Sigmoid colon (tissue), 7 donors: ENCODE data around the gene AGTR1. TPM values are rescaled to one million over a fixed set of nuclear protein-coding genes. Genes with fewer than 3 reads are reported as not detected.

Source experiments
- DNase-seq: peaks from one replicate; pipeline ENCODE4 v3.0.0-alpha.2; 2019
- H3K27ac ChIP-seq, 4 donors: fragments of 200-600 bp; sonication (generic); one replicate each; pipeline ENCODE4 v1.5.1; 2016 to 2019; ENCODE audit warnings: mild to moderate bottlenecking in 1 of 4
- H3K27me3 ChIP-seq, 3 donors: fragments of 200-600 bp; sonication (generic); one replicate each; pipeline ENCODE4 v1.5.1; 2019; ENCODE audit warnings: mild to moderate bottlenecking in 1 of 3
- H3K36me3 ChIP-seq, 4 donors: fragments of 200-600 bp; sonication (generic); one replicate each; pipeline ENCODE4 v1.5.1; 2016 to 2019
- H3K4me1 ChIP-seq, 4 donors: fragments of 200-600 bp; sonication (generic); one replicate each; pipeline ENCODE4 v1.5.1; 2017 to 2019
- H3K4me3 ChIP-seq, 4 donors: fragments of 200-600 bp; sonication (generic); one replicate each; pipeline ENCODE4 v1.5.1; 2017 to 2019; ENCODE audit warnings: mild to moderate bottlenecking in 2 of 4, moderate library complexity in 1 of 4
- H3K9me3 ChIP-seq, 4 donors: fragments of 200-600 bp in 3 of 4; sonication (generic) in 3 of 4; one replicate each; pipeline versions ENCODE4 v1.5.1 to v1.6.1; 2013 to 2019
- EP300 ChIP-seq, 4 donors: sonication (generic); formaldehyde crosslinking; IDR thresholded peaks; one replicate each; pipeline ENCODE4 v1.6.1; 2017; ENCODE audit warnings: antibody characterized with exemption in 4 of 4
- POLR2A ChIP-seq, 2 donors: fragments of 450-650 bp; IDR thresholded peaks; one replicate each; pipeline ENCODE4 v1.6.1; 2016; ENCODE audit warnings: antibody characterized with exemption in 2 of 2, mild to moderate bottlenecking in 2 of 2, moderate library complexity in 2 of 2
- POLR2AphosphoS5 ChIP-seq, 4 donors: sonication (generic); formaldehyde crosslinking; IDR thresholded peaks; one replicate each; pipeline ENCODE4 v1.6.1; 2017; ENCODE audit warnings: antibody characterized with exemption in 4 of 4
- WGBS, 2 donors: extraction: QIAGEN DNeasy Blood & Tissue Kit; methylation state at CpG; one replicate each; pipeline ENCODE4 v1.1.7; 2013; 5-methylcytosine and 5-hydroxymethylcytosine counted together
- intact Hi-C: fragments of 100-400 bp; cut with DNase I; formaldehyde crosslinking; loops from one replicate; pipeline ENCODE4 v1.15.1; 2023
- polyA plus RNA-seq, 3 donors: library from polyadenylated mRNA; stranded (reverse); fragments of 200-250 nt; gene quantifications; one replicate each; pipeline ENCODE4 v1.2.3, GENCODE V29; 2013
- total RNA-seq, 4 donors: library from RNA; depleted of rRNA; stranded (reverse); fragments of >200 nt; gene quantifications; one replicate each; pipeline ENCODE4 v1.1.0, GENCODE V29; 2016
- TF ChIP-seq, protein P1 (sequence below), 4 experiments: fragments of 450-650 bp in 3 of 4; fragments of 200-600 bp in 1 of 4; IDR thresholded peaks; one replicate each; pipeline ENCODE4 v1.5.1; 2016 to 2019; ENCODE audit warnings: antibody characterized with exemption in 4 of 4, mild to moderate bottlenecking in 3 of 4, moderate library complexity in 2 of 4
- donor health status: healthy with polysubstance abuse.
- donor health status: Bipolar disorder and iron deficiency.
- donor health status: healthy.

Gene AGTR1
- total and polyA plus RNA-seq, 7 donors, result 1.2 to 77.8 (median 43.6) TPM; not detected in 1

DNA sequence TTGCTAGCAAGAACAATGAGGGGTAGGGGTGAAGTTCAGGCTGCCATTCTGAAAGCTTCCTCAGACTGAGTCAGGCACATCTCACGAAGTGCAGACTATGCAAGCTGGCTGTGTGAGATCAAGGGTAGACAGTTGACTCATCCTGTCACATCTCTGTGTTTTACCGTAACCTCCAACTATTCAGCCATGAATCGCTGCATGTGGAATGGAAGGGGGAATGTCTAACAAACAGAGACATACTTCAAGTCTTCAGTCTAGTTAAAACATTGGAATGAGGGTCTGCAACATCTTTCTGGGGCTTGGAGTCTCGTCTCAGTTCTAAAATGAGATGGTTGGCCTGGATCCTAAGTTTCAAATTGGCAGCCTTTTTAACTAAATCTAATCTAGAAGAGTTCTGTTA lies 25.9 kb downstream of the AGTR1 start:
- intact Hi-C loops, result no loop called here
- H3K4me1 ChIP-seq, result peaks cover 0 to 52% (median 32%) of the 10 kb centered on the region in 4 donors

DNA sequence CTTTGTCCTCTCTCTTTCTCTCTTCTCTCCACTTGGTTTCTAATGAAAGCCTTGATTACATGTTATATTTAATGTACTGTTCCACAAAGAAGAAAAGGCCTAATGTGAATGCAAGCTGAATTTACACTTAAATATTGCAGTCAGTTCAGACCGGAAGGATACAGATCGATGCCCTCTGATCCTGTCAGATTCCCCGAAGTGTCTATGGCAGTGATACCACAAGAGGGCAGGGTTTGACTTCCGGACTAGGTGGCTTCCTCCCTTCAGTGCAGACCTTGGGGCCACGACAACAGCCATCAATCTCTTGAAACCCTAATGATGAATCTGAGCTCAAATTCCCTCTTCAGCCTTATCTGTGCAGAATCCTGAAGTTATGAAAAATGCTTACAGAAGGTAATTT lies 29.5 kb downstream of the AGTR1 start:
- Histone ChIP-seq H3K27ac (peak overlapping the region in 2 of 4 donors; percentile 2 to 5), H3K9me3 (no peaks in the 10 kb centered on the region), H3K36me3 (no peaks in the 10 kb centered on the region), H3K27me3 (no peaks in the 10 kb centered on the region), H3K4me1 (peaks cover 0 to 60% (median 37%) of the 10 kb centered on the region in 4 donors), H3K4me3 (no peak overlapping the region)
- intact Hi-C loops, result no loop called here
- DNase-seq, result no peak
- WGBS, 2 donors, result 13 to 32% methylated on average over 5 of the region's 5 CpGs
- TF ChIP-seq POLR2A (IDR thresholded peaks at IDR 0.05) (no peak), EP300 (IDR thresholded peaks at IDR 0.05) (no peak), POLR2AphosphoS5 (IDR thresholded peaks at IDR 0.05) (no peak)

More for the DNA sequence above, 25.9 kb downstream of the AGTR1 start:
- Histone ChIP-seq H3K9me3 (no peaks in the 10 kb centered on the region), H3K4me3 (no peak overlapping the region), H3K27me3 (no peaks in the 10 kb centered on the region), H3K36me3 (no peaks in the 10 kb centered on the region), H3K27ac (peak overlapping the region in 2 of 4 donors; percentile 21 to 37)
- 76 to 77% methylated on average over 4 of the region's 4 CpGs for WGBS, 2 donors
- no peak for DNase-seq
- TF ChIP-seq EP300 (IDR thresholded peaks at IDR 0.05) (no peak), POLR2AphosphoS5 (IDR thresholded peaks at IDR 0.05) (peak in 1 of 4 donors; percentile 38), POLR2A (IDR thresholded peaks at IDR 0.05) (no peak)
- TF ChIP-seq, protein P1, sequence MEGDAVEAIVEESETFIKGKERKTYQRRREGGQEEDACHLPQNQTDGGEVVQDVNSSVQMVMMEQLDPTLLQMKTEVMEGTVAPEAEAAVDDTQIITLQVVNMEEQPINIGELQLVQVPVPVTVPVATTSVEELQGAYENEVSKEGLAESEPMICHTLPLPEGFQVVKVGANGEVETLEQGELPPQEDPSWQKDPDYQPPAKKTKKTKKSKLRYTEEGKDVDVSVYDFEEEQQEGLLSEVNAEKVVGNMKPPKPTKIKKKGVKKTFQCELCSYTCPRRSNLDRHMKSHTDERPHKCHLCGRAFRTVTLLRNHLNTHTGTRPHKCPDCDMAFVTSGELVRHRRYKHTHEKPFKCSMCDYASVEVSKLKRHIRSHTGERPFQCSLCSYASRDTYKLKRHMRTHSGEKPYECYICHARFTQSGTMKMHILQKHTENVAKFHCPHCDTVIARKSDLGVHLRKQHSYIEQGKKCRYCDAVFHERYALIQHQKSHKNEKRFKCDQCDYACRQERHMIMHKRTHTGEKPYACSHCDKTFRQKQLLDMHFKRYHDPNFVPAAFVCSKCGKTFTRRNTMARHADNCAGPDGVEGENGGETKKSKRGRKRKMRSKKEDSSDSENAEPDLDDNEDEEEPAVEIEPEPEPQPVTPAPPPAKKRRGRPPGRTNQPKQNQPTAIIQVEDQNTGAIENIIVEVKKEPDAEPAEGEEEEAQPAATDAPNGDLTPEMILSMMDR (IDR thresholded peaks at IDR 0.05), result no peak

DNA sequence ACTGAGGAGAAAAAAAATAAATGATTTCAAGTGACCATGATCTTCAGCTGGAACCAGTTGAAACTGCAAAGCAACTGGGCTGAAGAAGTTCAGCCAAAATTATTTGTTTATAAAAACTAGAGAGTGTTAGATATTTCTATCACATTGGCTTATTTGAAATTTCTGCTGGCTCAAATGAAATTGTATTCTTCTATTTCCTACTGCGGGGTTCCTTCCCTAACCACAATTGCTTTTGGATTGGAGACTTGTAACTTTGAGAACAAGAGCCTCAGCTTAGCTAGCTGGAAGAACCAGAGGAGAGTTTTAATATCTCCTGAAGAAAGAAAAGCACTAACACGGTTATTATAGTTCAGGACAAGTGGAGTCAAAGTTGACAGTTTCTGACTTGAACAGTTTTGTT lies 31.1 kb downstream of the AGTR1 start:
- 35 to 41% methylated on average over 2 of the region's 2 CpGs for WGBS, 2 donors
- DNase-seq, result no peak
- H3K27ac ChIP-seq, result peak overlapping the region in 3 of 4 donors; percentile 47 to 71 (median 55)
- intact Hi-C loops, result no loop called here
- H3K27me3 ChIP-seq, result no peaks in the 10 kb centered on the region
- no peaks in the 10 kb centered on the region for H3K36me3 ChIP-seq
- H3K4me1 ChIP-seq, result peaks cover 0 to 50% (median 35%) of the 10 kb centered on the region in 4 donors
- no peak for TF ChIP-seq POLR2AphosphoS5 (IDR thresholded peaks at IDR 0.05)
- TF ChIP-seq POLR2A (IDR thresholded peaks at IDR 0.05), result no peak
- TF ChIP-seq, protein P1 (IDR thresholded peaks at IDR 0.05), result no peak
- no peak overlapping the region for H3K4me3 ChIP-seq
- H3K9me3 ChIP-seq, result no peaks in the 10 kb centered on the region

DNA sequence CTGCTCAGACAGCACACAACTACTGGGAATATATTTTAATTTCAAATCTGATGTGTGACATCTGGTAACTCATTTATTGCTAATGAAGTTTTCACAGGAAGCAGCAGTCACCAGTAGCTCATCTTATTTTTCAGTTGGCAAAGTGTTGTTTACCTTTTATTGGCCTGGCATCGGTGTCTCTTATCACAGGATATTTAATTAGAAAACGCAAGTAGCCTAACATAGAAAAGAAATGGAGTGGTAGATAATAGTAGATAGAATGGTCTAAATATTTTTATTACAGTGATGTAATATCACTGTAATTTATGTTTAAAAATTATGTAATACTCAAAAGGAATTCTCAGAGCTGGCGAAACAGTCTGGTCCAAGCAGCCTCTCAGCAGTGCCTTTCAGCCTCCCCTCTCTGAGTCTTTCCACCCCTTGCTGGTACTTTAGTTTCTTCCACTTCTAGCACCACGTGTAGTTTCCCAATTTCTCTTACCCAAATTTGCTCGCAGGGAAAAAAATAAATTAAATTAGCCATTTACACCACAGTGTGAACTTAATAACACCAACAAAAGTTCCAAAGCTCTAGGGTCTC lies 31.9 kb downstream of the AGTR1 start:
- 52 to 62% methylated on average over 5 of the region's 5 CpGs for WGBS, 2 donors
- TF ChIP-seq POLR2A (IDR thresholded peaks at IDR 0.05), result no peak
- TF ChIP-seq, protein P1 (IDR thresholded peaks at IDR 0.05), result no peak
- peak in 1 of 4 donors; percentile 6 for TF ChIP-seq POLR2AphosphoS5 (IDR thresholded peaks at IDR 0.05)
- no peak for TF ChIP-seq EP300 (IDR thresholded peaks at IDR 0.05)
- Histone ChIP-seq H3K4me1 (peaks cover 0 to 48% (median 36%) of the 10 kb centered on the region in 4 donors), H3K36me3 (no peaks in the 10 kb centered on the region), H3K9me3 (no peaks in the 10 kb centered on the region), H3K27ac (peak overlapping the region in 3 of 4 donors; percentile 47 to 71 (median 55)), H3K4me3 (no peak overlapping the region), H3K27me3 (no peaks in the 10 kb centered on the region)
- intact Hi-C loops, result no loop called here
- DNase-seq, result peak; percentile 76

DNA sequence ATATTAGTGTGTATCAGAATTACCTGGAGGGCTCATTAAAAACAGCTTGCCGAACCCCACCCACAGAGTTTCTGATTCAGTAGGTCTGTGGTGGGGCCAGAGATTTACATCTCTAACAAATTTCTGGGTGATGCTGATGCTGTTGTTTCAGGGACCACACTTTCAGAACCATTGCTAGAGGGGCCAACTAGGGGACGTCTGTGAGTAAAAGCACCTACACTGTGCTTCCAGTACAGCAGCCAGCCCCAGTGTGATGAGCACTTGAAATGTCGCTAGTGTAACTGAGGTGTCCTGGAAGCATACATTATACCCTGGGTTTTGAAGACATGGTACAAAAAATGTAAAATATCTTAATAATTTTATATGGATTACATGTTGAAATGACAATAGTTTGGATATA lies 33.0 kb downstream of the AGTR1 start:
- no peak for DNase-seq
- 85 to 86% methylated on average over 3 of the region's 3 CpGs for WGBS, 2 donors
- intact Hi-C loops, result no loop called here
- Histone ChIP-seq H3K4me1 (peaks cover 0 to 56% (median 41%) of the 10 kb centered on the region in 4 donors), H3K4me3 (no peak overlapping the region), H3K27me3 (no peaks in the 10 kb centered on the region), H3K9me3 (no peaks in the 10 kb centered on the region), H3K27ac (peak overlapping the region in 1 of 4 donors; percentile 71), H3K36me3 (no peaks in the 10 kb centered on the region)
- TF ChIP-seq, protein P1 (IDR thresholded peaks at IDR 0.05), result no peak
- TF ChIP-seq EP300 (IDR thresholded peaks at IDR 0.05) (no peak), POLR2AphosphoS5 (IDR thresholded peaks at IDR 0.05) (no peak), POLR2A (IDR thresholded peaks at IDR 0.05) (no peak)
